Activated CD8-positive, alpha-beta T cell treated with anti-CD3 and anti-CD28 coated beads, Interleukin-2, amount 10 ng/mL, durations not matched to agents 7 days and 5 days (primary cell): ENCODE data around the gene VPREB3. TPM values are rescaled to one million over a fixed set of nuclear protein-coding genes. Genes with fewer than 3 reads are reported as not detected.

ENCODE experiments used
- ATAC-seq: fragments of 150-1000 bp; cut with Tn5 transposase; one replicate; pipeline ENCODE4 v1.10.0; 2021; ENCODE audit warnings: moderate library complexity
- CTCF ChIA-PET: fragments of 350-600 bp; sonication (Branson Sonifier 250); formaldehyde crosslinking; loops from one replicate; lab custom pipeline; 2021; ENCODE audit warnings: antibody characterized with exemption; lab: Charles Lee
- POLR2A ChIA-PET: fragments of 350-600 bp; sonication (Branson Sonifier 250); formaldehyde crosslinking; loops from one replicate; lab custom pipeline; 2021; ENCODE audit warnings: antibody characterized with exemption; lab: Charles Lee
- DNase-seq: peaks from one replicate; pipeline ENCODE4 v3.0.0-alpha.2; 2020
- H3K27ac Mint-ChIP-seq: one replicate; pipeline ENCODE4 v1.8.0; 2021; ENCODE audit warnings: mild to moderate bottlenecking, mixed read lengths
- H3K27me3 Mint-ChIP-seq: one replicate; pipeline ENCODE4 v1.8.0; 2021; ENCODE audit warnings: low read depth, mixed read lengths
- H3K36me3 Mint-ChIP-seq: one replicate; pipeline ENCODE4 v1.8.0; 2021; ENCODE audit warnings: low read depth, mixed read lengths
- H3K4me1 Mint-ChIP-seq: one replicate; pipeline ENCODE4 v1.8.0; 2021; ENCODE audit warnings: low read depth, mixed read lengths
- H3K4me3 Mint-ChIP-seq: one replicate; pipeline ENCODE4 v1.8.0; 2021; ENCODE audit warnings: mild to moderate bottlenecking, mixed read lengths
- H3K9me3 Mint-ChIP-seq: one replicate; pipeline ENCODE4 v1.8.0; 2022; ENCODE audit warnings: mixed read lengths; ENCODE audit not compliant: insufficient read depth
- total RNA-seq, 2 experiments: library from RNA; stranded (reverse); gene quantifications; one replicate each; pipeline ENCODE4 v1.2.3, GENCODE V29; 2021

VPREB3 gene
- total RNA-seq, 2 experiments from 2014 or later = not detected

DNA sequence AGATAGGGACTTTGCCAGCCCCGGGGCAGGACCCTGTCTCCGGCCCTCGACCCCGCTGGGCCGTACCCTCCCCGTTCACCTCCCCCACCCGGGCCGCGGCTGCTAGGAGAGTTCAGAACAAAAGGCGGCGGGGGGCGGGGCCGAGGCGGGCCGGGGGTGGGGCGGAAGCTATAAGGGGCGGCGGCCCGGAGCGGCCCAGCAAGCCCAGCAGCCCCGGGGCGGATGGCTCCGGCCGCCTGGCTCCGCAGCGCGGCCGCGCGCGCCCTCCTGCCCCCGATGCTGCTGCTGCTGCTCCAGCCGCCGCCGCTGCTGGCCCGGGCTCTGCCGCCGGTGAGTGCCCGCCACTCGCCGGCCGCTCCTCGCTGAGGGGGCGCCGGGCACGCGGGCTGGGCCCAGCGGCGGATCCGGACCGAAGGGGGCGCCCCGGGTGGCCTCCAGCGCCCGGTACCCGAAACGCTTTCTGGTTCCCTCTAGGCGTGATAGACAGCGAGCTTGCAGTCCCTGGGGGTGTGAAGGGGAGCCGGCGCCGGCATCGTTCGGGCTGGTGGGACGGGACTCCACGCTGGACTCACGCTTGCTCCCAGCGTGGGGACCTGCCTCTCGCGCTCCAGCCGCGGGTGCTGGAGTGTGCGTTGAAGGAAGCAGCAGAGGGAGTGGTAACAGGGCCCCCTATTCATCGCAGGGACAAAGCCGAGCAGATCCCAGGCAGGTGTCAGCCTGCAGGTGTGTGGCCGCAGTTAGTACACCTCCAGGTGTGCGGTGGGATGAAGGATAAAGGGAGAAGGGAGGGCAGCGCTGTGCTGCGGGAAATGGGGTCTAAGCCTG, 18.6 kb upstream of the VPREB3 start, which contains the start of gene MMP11:
Gene MMP11, plus strand, starts transcription at position 201 of the 825 bp plus-strand sequence. Its CDS starts 22 bp downstream, at position 223.
- no peaks in the 10 kb centered on the region for H3K9me3 Mint-ChIP-seq
- DNase-seq (peak; percentile 62), ATAC-seq (peak; percentile 60)
- peak within 1 kb of the TSS; percentile 54 for H3K4me3 Mint-ChIP-seq
- no peaks in the 10 kb centered on the region for H3K36me3 Mint-ChIP-seq
- ChIA-PET CTCF (interaction anchor here (0.8 to 1.8 kb wide), 2 partner anchors 16 to 77 kb away, joined by 3 to 6 read pairs; no protein-coding TSS in a partner anchor), POLR2A (no interaction called here)
- H3K4me1 Mint-ChIP-seq = peaks cover 24% of the 10 kb centered on the region
- peak within 1 kb of the TSS; percentile 49 for H3K27ac Mint-ChIP-seq
- peaks cover 8% of the 10 kb centered on the region for H3K27me3 Mint-ChIP-seq

DNA sequence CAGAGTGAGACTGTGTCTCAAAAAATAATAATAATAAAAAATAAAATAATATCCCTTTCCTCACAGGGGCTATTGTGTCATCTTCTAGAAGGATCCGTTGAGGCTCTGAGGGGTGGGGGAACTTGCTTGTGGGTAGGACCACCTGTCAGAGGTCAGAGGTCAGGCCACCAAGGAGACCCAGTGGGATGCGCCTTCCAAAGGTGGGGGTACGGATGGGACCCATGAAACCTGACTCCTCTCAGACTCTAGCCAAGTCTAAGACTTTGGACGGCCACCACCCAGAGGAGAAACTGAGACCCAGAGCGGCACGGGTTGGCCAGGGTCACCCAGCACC, 18.1 kb upstream of the VPREB3 start:
- H3K27ac Mint-ChIP-seq = peak overlapping the region; percentile 49
- no peaks in the 10 kb centered on the region for H3K9me3 Mint-ChIP-seq
- H3K4me1 Mint-ChIP-seq = peaks cover 24% of the 10 kb centered on the region
- H3K27me3 Mint-ChIP-seq = peaks cover 8% of the 10 kb centered on the region
- POLR2A ChIA-PET = no interaction called here
- no peaks in the 10 kb centered on the region for H3K36me3 Mint-ChIP-seq
- no peak for DNase-seq
- no peak for ATAC-seq
- CTCF ChIA-PET = interaction anchor here (0.8 to 1.8 kb wide), 2 partner anchors 17 to 77 kb away, joined by 3 to 6 read pairs; no protein-coding TSS in a partner anchor
- peak overlapping the region; percentile 51 for H3K4me3 Mint-ChIP-seq

DNA sequence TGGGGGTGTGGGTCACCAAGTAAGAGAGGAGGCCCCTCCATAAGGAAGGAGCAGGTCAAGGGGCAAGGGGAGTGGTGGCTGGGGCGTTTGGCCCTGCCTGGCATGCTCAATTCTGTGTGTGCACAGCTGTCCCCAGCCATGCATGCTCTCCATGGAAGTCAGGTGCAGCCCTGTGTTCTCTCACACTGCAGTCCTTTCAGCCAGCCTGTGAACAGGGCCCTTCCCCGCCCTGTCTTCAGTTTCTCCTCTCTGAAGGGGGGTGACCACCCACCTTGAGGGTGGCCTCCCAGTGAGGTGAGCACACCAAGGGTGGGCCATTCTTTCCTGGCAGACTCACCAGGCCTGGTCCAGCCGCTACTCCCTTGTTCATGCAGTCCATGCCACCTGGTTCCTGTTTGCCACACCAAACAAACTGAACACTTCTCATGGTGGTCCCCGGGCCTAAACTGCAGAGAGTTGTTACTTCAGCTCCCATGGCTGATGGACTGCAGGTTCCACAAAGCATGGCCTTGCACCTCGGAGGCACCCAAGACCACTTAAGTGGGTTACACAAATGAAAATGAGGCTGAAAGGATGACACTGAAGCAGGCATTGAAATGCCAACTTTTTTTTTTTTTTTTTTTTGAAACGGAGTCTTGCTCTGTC, 15.2 kb upstream of the VPREB3 start:
- peak overlapping the region; percentile 18 for H3K4me3 Mint-ChIP-seq
- ATAC-seq = no peak
- POLR2A ChIA-PET = no interaction called here
- H3K27ac Mint-ChIP-seq = no peak overlapping the region
- CTCF ChIA-PET = interaction anchor here (0.7 to 3.1 kb wide), 7 partner anchors 11 to 89 kb away, joined by 3 to 23 read pairs (median 5); partner anchors contain the start of gene SLC2A11
- H3K27me3 Mint-ChIP-seq = peaks cover 8% of the 10 kb centered on the region
- H3K9me3 Mint-ChIP-seq = no peaks in the 10 kb centered on the region
- peaks cover 18% of the 10 kb centered on the region for H3K36me3 Mint-ChIP-seq
- DNase-seq = no peak
- peaks cover 49% of the 10 kb centered on the region for H3K4me1 Mint-ChIP-seq

DNA sequence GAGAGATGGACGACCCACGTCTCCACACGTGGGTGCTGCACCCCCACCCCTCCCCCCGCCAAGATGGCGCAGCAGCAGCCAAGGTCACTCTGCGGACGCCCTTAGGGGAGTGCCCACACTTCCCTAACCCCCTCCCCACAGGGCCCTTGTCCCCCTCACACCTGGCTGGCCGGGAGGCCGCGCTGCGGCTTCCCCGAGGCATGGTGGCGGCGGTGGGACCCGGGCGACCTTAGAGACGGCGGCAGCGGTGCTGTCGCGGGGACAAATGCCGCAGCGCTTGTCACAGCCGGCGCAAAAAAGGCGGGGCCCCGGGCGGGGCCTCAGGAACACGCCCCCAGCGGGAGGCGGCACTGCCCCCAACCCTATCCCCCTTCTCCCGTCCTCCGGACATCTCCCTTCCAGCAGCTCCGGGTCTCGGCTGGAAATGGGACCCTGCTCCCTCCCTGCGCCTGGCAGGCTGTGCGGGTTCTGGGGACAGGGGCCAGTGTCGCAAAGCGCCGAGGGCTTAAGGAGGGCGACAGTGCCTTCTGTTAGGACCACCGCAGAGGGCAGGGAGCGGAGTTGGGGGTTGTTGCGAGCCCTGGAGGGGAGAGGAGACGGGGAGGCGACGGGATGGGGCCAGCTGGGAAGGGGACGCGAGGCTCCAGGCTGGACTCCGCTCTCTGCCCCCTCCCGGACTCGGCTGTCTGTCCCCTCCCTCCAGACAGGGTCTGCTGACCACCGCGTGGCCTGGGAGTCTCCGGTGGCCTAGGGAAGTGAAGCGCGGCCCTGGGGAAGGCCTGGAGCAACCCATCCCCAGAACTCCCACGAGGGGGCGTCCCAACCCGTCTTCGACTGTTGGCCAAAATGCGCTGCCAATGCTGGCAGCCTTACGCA, 13.7 kb upstream of the VPREB3 start, which contains the start of gene CHCHD10:
Gene CHCHD10, minus strand, starts transcription at position 300 of the 876 bp plus-strand sequence. Its CDS starts 98 bp downstream, at position 202.
- Mint-ChIP-seq H3K4me1 (peaks cover 59% of the 10 kb centered on the region), H3K36me3 (peaks cover 20% of the 10 kb centered on the region), H3K27me3 (no peaks in the 10 kb centered on the region), H3K4me3 (peak within 1 kb of the TSS; percentile 82), H3K9me3 (no peaks in the 10 kb centered on the region), H3K27ac (peak within 1 kb of the TSS; percentile 79)
- POLR2A ChIA-PET = interaction anchor here (0.7 to 2.2 kb wide), 6 partner anchors 10 to 90 kb away, joined by 3 to 9 read pairs (median 3); partner anchors contain the start of genes SLC2A11, SMARCB1 and ZNF70
- DNase-seq (peak; percentile 84), ATAC-seq (peak; percentile 72)
- CTCF ChIA-PET = interaction anchor here (0.6 to 3.2 kb wide), 7 partner anchors 12 to 1259 kb away, joined by 3 to 15 read pairs (median 4); partner anchors contain the start of genes MIF and SLC2A11

DNA sequence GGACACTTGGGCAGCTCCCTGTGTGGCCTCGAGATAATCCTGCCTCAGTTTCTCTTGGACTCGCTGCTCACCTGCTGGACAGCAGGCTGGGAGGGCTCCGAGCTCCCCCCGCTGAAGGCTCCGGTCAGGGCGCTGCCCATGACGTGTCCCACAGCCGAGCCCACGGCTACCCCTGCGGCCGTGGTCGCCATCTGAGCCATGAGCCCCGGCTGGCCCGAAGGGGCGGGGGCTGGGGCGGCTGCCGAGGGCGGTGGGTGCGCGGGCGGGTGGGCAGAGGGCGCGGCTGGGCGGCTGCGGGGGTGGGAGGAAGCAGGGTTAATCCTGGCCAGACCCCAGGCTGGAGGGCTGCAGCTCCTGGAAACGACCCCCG, 13.1 kb upstream of the VPREB3 start:
- H3K4me1 Mint-ChIP-seq = peaks cover 63% of the 10 kb centered on the region
- peak overlapping the region; percentile 82 for H3K4me3 Mint-ChIP-seq
- peak overlapping the region; percentile 79 for H3K27ac Mint-ChIP-seq
- ATAC-seq (peak; percentile 11), DNase-seq (no peak)
- ChIA-PET POLR2A (interaction anchor here (0.7 to 2.2 kb wide), 6 partner anchors 10 to 90 kb away, joined by 3 to 9 read pairs (median 3); partner anchors contain the start of genes SLC2A11 and SMARCB1), CTCF (interaction anchor here (0.6 to 3.2 kb wide), 7 partner anchors 11 to 1258 kb away, joined by 3 to 15 read pairs (median 4); partner anchors contain the start of genes MIF and SLC2A11)
- H3K9me3 Mint-ChIP-seq = no peaks in the 10 kb centered on the region
- no peaks in the 10 kb centered on the region for H3K27me3 Mint-ChIP-seq
- peaks cover 22% of the 10 kb centered on the region for H3K36me3 Mint-ChIP-seq

DNA sequence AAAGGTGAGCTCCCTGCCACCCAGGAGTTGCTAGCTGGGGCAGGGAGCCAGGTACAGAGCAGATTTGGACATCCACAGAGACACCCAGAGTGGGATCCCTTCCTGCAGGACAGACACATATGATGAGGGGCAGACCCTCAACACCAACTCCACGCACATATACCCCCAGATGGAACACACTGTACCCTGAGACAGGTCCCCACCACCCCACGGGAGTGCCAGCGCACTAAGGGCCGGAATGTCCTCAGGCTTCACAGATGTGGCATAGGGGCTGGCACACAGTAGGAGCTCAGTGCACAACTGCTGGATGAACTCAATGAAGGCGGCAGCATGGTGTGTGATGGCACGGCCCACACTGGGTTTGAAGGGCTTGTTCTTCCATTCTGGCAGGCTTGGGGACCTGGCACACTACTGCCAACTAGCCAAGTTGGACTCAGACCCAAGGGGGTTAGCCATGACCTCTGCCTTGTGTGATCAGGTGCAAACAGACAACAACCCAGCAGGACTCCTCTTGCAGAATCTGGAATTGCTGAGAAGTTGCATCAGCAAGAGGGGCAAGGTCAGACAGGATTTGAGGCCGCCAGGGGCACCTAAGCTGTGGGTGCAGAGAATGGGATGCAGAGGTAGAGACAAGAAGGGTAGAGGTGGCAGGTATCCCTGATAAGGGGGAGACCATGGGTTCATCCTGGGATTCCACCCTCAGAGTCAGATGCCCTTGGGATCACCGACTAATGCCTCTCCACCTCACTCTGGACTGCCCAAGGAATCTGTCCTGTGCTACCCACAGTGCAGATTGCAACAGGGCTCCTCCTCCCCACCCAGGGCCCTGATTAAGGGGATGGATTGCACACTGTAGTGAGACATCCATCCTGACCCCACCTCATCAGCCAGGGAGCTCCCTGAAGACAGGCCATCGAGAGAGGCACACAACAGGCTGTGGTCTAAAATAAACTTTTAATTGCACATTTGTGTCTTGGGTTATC, 11.0 kb upstream of the VPREB3 start:
- Mint-ChIP-seq H3K4me1 (peaks cover 53% of the 10 kb centered on the region), H3K4me3 (no peak overlapping the region), H3K27ac (peak overlapping the region; percentile 55), H3K27me3 (no peaks in the 10 kb centered on the region), H3K36me3 (peaks cover 22% of the 10 kb centered on the region), H3K9me3 (no peaks in the 10 kb centered on the region)
- ChIA-PET POLR2A (interaction anchor here (1.0 to 1.2 kb wide), 3 partner anchors 9 to 69 kb away, joined by 3 to 4 read pairs (median 3); partner anchors contain the start of gene ZNF70), CTCF (interaction anchor here (0.6 to 3.2 kb wide), 4 partner anchors 13 to 92 kb away, joined by 3 to 15 read pairs (median 4); partner anchors contain the start of gene SLC2A11)
- DNase-seq (no peak), ATAC-seq (no peak)

DNA sequence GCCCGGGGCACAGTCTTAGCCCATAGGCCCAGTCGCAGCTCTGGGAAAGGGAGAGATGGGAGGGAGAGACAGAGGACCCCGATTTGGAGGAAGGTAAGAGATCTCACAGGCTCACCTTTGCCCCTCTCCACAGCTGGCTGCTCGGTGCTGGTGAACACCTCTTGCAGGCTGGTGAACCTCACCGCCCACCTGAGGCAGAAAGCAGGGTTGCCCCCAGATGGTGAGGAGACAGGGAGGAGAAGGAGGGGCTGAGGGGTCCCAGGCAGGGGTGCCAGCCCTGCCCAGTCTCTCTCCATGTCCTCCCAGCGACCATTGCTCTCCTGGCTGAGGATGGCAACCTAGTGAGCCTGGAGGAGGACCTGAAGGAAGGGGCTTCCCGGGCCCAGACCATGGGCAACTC, 9.7 kb upstream of the VPREB3 start:
- ChIA-PET CTCF (interaction anchor here (1.0 kb wide), 1 partner anchor 13 kb away, joined by 5 read pairs; the partner anchor contains the start of gene ZNF70), POLR2A (interaction anchor here (0.9 to 1.5 kb wide), 6 partner anchors 12 to 130 kb away, joined by 3 to 7 read pairs (median 4); partner anchors contain the start of genes MIF, SMARCB1 and ZNF70)
- no peak for DNase-seq
- no peak for ATAC-seq
- H3K36me3 Mint-ChIP-seq = peaks cover 22% of the 10 kb centered on the region
- H3K4me1 Mint-ChIP-seq = peaks cover 50% of the 10 kb centered on the region
- peak overlapping the region; percentile 57 for H3K4me3 Mint-ChIP-seq
- H3K9me3 Mint-ChIP-seq = no peaks in the 10 kb centered on the region
- peak overlapping the region; percentile 74 for H3K27ac Mint-ChIP-seq
- H3K27me3 Mint-ChIP-seq = no peaks in the 10 kb centered on the region

DNA sequence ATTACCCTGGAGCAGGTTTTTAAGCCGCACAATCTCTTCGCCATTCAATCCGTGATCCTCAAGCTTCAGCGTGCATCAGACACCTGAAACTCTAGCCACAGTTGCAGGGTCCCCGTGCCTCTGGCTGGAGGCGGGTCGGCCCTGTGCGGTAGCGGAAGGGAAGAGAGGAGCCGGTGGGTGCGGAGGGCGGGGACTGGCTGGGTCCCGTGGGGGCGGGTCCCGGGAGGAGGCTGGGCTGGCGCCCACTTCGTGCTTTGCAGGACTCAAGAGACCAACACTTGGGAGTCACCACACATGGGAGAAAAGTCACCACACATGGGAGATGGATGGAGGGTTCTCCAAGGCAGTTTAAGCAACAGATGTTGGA, 9.3 kb upstream of the VPREB3 start:
- Mint-ChIP-seq H3K4me3 (peak overlapping the region; percentile 57), H3K27me3 (no peaks in the 10 kb centered on the region), H3K9me3 (no peaks in the 10 kb centered on the region), H3K27ac (peak overlapping the region; percentile 74), H3K4me1 (peaks cover 50% of the 10 kb centered on the region), H3K36me3 (peaks cover 22% of the 10 kb centered on the region)
- DNase-seq (peak; percentile 68), ATAC-seq (peak; percentile 44)
- POLR2A ChIA-PET = interaction anchor here (0.6 to 1.5 kb wide), 7 partner anchors 12 to 186 kb away, joined by 3 to 7 read pairs (median 4); partner anchors contain the start of genes MIF, SMARCB1 and ZNF70
- CTCF ChIA-PET = interaction anchor here (0.6 to 1.0 kb wide), 2 partner anchors 13 to 83 kb away, joined by 3 to 5 read pairs; partner anchors contain the start of gene ZNF70

DNA sequence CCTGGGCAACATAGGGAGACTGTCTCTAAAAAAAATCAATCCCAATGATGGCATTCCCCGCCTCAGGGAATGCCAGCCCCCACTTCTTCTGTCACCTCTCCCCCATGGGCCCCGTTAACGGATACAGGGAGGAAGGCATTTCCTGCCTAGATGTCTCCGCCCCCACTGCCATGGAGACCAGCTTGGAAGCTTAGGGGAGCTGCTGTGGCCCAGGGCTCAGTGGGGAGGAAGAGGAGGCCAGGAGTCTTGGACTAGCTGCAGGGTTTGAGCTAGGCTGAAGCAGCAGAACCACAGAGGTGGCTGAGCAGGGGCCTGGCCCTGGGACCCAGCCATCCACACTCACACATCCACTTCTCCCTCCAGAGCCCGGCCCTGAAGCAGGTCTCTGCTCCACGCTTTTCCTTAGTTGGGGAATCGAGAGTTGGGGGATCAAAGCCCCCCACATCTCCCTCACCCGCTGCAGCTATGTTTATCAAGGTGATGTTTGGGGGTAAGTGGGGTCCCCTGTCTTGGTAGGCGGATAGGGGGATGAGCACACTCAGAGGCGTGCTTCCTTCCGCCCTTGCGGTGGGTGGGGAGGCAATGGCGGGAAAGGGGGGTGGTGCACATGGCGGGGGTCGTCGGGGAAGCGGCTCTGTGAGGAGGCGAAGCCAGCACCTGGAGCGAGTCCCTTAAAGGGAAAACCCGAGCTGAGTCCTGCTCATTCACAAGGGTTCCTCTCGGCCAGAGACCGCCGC, 8.8 kb upstream of the VPREB3 start, which contains the start of gene C22orf15:
Gene C22orf15, plus strand, starts transcription at position 149 of the 737 bp plus-strand sequence. Its CDS starts 317 bp downstream, at position 466.
- CTCF ChIA-PET = interaction anchor here (0.6 to 1.0 kb wide), 3 partner anchors 12 to 83 kb away, joined by 3 to 5 read pairs (median 3); partner anchors contain the start of gene ZNF70
- peak within 1 kb of the TSS; percentile 57 for H3K4me3 Mint-ChIP-seq
- DNase-seq (peak; percentile 50), ATAC-seq (peak; percentile 7)
- H3K9me3 Mint-ChIP-seq = no peaks in the 10 kb centered on the region
- H3K4me1 Mint-ChIP-seq = peaks cover 50% of the 10 kb centered on the region
- peak within 1 kb of the TSS; percentile 74 for H3K27ac Mint-ChIP-seq
- POLR2A ChIA-PET = interaction anchor here (0.6 to 1.5 kb wide), 9 partner anchors 11 to 186 kb away, joined by 3 to 7 read pairs (median 4); partner anchors contain the start of genes MIF, SMARCB1 and ZNF70
- no peaks in the 10 kb centered on the region for H3K27me3 Mint-ChIP-seq
- peaks cover 22% of the 10 kb centered on the region for H3K36me3 Mint-ChIP-seq
